OCI-LY3 (cell line): ENCODE data around the gene CYGB.

ENCODE experiments used
- H2AFZ ChIP-seq: fragments of 200-600, 300-600 bp; shearing (Covaris generic); 2 replicates; pipeline ENCODE4 v1.6.0; 2014; ENCODE audit warnings: antibody characterized with exemption, low read depth, low read length
- H3K27ac ChIP-seq: fragments of 200-600, 300-600 bp; sonication (generic); 2 replicates; pipeline ENCODE4 v1.5.1; 2014; ENCODE audit warnings: mild to moderate bottlenecking, low read length, moderate library complexity, mixed read lengths
- H3K27me3 ChIP-seq: fragments of 200-600, 300-600 bp; sonication (generic); 2 replicates; pipeline ENCODE4 v1.6.1; 2014; ENCODE audit warnings: low read depth, low read length, mixed read lengths
- H3K36me3 ChIP-seq: fragments of 200-600, 300-600 bp; sonication (generic); replicated peaks from 2 replicates; pipeline ENCODE3; 2014; ENCODE audit warnings: low read depth, low read length, mixed read lengths
- H3K4me1 ChIP-seq: fragments of 300-600, 200-600 bp; sonication (generic); 2 replicates; pipeline ENCODE4 v1.6.1; 2014; ENCODE audit warnings: low read length, mixed read lengths
- H3K4me2 ChIP-seq: fragments of 200-600, 300-600 bp; sonication (generic); 2 replicates; pipeline ENCODE4 v1.6.1; 2014; ENCODE audit warnings: low read length, mixed read lengths
- H3K4me3 ChIP-seq: fragments of 300-600, 200-600 bp; sonication (generic); 2 replicates; pipeline ENCODE4 v1.5.1; 2014; ENCODE audit warnings: antibody characterized with exemption, mild to moderate bottlenecking, low read length, moderate library complexity
- H3K79me2 ChIP-seq: fragments of 300-600, 200-600 bp; shearing (Covaris generic); 2 replicates; pipeline ENCODE4 v1.6.1; 2014; ENCODE audit warnings: mild to moderate bottlenecking, low read length, mixed read lengths
- H3K9ac ChIP-seq: fragments of 300-600, 200-600 bp; shearing (Covaris generic); 2 replicates; pipeline ENCODE4 v1.6.0; 2014; ENCODE audit warnings: mild to moderate bottlenecking, low read length, moderate library complexity
- H3K9me3 ChIP-seq: fragments of 200-600, 300-600 bp; shearing (Covaris generic); 2 replicates; pipeline ENCODE4 v1.6.1; 2014; ENCODE audit warnings: low read length, mixed read lengths; ENCODE audit not compliant: insufficient read depth
- H4K20me1 ChIP-seq: fragments of 200-600, 300-600 bp; sonication (generic); 2 replicates; pipeline ENCODE4 v1.6.1; 2016; ENCODE audit warnings: low read length, mixed read lengths; ENCODE audit not compliant: insufficient read depth
- CTCF ChIP-seq: fragments of 200-600, 300-600 bp; sonication (generic); IDR thresholded peaks from 2 replicates; pipeline ENCODE4 v1.5.1; 2014; ENCODE audit warnings: antibody characterized with exemption, low read length, low read depth
- EZH2phosphoT487 ChIP-seq: fragments of 200-600 bp; shearing (Covaris generic); IDR thresholded peaks from 2 replicates; pipeline ENCODE4 v1.6.1; 2018; ENCODE audit warnings: antibody characterized with exemption, mixed run types, low read depth

Gene CYGB

GRCh38 chr17:76570457-76570856, 32.9 kb upstream of the CYGB start:
- Histone ChIP-seq H3K27ac (no peak overlapping the region), H3K9me3 (no peaks in the 10 kb centered on the region), H3K4me2 (no peak overlapping the region), H3K79me2 (no peaks in the 10 kb centered on the region; the same call in 1 of the 2 replicates), H3K27me3 (no peaks in the 10 kb centered on the region), H2AFZ (no peak overlapping the region), H3K4me3 (no peak overlapping the region), H3K4me1 (peaks cover 9% of the 10 kb centered on the region), H4K20me1 (peaks cover 20% of the 10 kb centered on the region), H3K9ac (no peak overlapping the region), H3K36me3 (peaks cover 9% of the 10 kb centered on the region)
- TF ChIP-seq CTCF (no peak), EZH2phosphoT487 (no peak)

GRCh38 chr17:76569607-76570279, 32.2 kb upstream of the CYGB start:
- Histone ChIP-seq H3K4me2 (no peak overlapping the region), H3K27me3 (no peaks in the 10 kb centered on the region), H3K36me3 (peaks cover 13% of the 10 kb centered on the region), H2AFZ (no peak overlapping the region), H3K27ac (no peak overlapping the region), H3K4me3 (no peak overlapping the region), H3K9me3 (no peaks in the 10 kb centered on the region), H4K20me1 (peaks cover 24% of the 10 kb centered on the region), H3K4me1 (peaks cover 9% of the 10 kb centered on the region), H3K9ac (no peak overlapping the region), H3K79me2 (no peaks in the 10 kb centered on the region; the same call in 1 of the 2 replicates)
- TF ChIP-seq CTCF (no peak), EZH2phosphoT487 (no peak)

- H3K4me1 ChIP-seq = peaks cover 9% of the 10 kb centered on the region
- H3K36me3 ChIP-seq = peaks cover 13% of the 10 kb centered on the region
- H3K27me3 ChIP-seq = no peaks in the 10 kb centered on the region
- H3K4me2 ChIP-seq = no peak overlapping the region
- H4K20me1 ChIP-seq = peaks cover 24% of the 10 kb centered on the region
- H3K9ac ChIP-seq = no peak overlapping the region
- no peaks in the 10 kb centered on the region for H3K9me3 ChIP-seq
- H3K27ac ChIP-seq = no peak overlapping the region
- no peak for TF ChIP-seq EZH2phosphoT487
- no peak for TF ChIP-seq CTCF
- H3K79me2 ChIP-seq = no peaks in the 10 kb centered on the region; the same call in 1 of the 2 replicates
- H3K4me3 ChIP-seq = no peak overlapping the region
- no peak overlapping the region for H2AFZ ChIP-seq
Measured at GRCh38 chr17:76568811-76569221, 31.3 kb upstream of the CYGB start.

- H3K27ac ChIP-seq = no peak overlapping the region
Measured at GRCh38 chr17:76567634-76568432, 30.3 kb upstream of the CYGB start.

More at GRCh38 chr17:76567634-76568432, 30.3 kb upstream of the CYGB start:
- TF ChIP-seq CTCF (no peak), EZH2phosphoT487 (no peak)
- Histone ChIP-seq H4K20me1 (peaks cover 26% of the 10 kb centered on the region), H3K27me3 (no peaks in the 10 kb centered on the region), H3K4me3 (no peak overlapping the region), H3K4me2 (no peak overlapping the region), H2AFZ (no peak overlapping the region), H3K4me1 (peaks cover 9% of the 10 kb centered on the region), H3K9me3 (no peaks in the 10 kb centered on the region), H3K79me2 (peaks cover 1% of the 10 kb centered on the region; the same call in 1 of the 2 replicates), H3K36me3 (peaks cover 13% of the 10 kb centered on the region), H3K9ac (no peak overlapping the region)
